Stromal cell of bone marrow (primary cell): ENCODE results near the gene AP4M1.
"Not testable (repeated sequence)": the region's sequence is repeated elsewhere in the genome, so short reads cannot be mapped to it uniquely, and the experiment has no call there.

ENCODE experiments used
- DNase-seq: peaks from one replicate; pipeline ENCODE4 v3.0.0-alpha.2; 2012; ENCODE audit warnings: low read depth

AP4M1 gene

GRCh38 chr7:100107890-100108289 is 6.4 kb downstream of the AP4M1 start:
- DNase-seq, result no peak

- no peak for DNase-seq
These were observed 8.2 kb downstream of the AP4M1 start for GRCh38 chr7:100109521-100110163.

GRCh38 chr7:100111156-100111555 is 9.7 kb downstream of the AP4M1 start:
- DNase-seq, result no peak

- DNase-seq, result no peak
These were observed 10.5 kb downstream of the AP4M1 start for GRCh38 chr7:100111914-100112313.

- no peak for DNase-seq
These were observed 13.6 kb downstream of the AP4M1 start for GRCh38 chr7:100115026-100115425.

- DNase-seq, result no peak
These were observed 17.1 kb downstream of the AP4M1 start for GRCh38 chr7:100118388-100119071.

- DNase-seq, result peak; percentile 80
These were observed 17.9 kb downstream of the AP4M1 start, which contains the start of the genes CNPY4 and TAF6 for GRCh38 chr7:100119072-100119969. Gene CNPY4, plus strand, starts transcription at chr7:100119634. Its CDS starts 111 bp downstream, at chr7:100119745. Gene TAF6, minus strand, starts transcription at chr7:100119358. Its CDS starts 5,149 bp downstream, at chr7:100114209.

GRCh38 chr7:100119970-100120732 is 18.7 kb downstream of the AP4M1 start:
- DNase-seq, result peak; percentile 50

- DNase-seq, result no peak
These were observed 19.2 kb downstream of the AP4M1 start for GRCh38 chr7:100120733-100121036.

GRCh38 chr7:100122067-100122466 is 20.6 kb downstream of the AP4M1 start:
- no peak for DNase-seq

GRCh38 chr7:100122568-100122967 is 21.1 kb downstream of the AP4M1 start:
- DNase-seq, result no peak

GRCh38 chr7:100124301-100125230 is 23.1 kb downstream of the AP4M1 start:
- no peak for DNase-seq

- no peak for DNase-seq
These were observed 24.9 kb downstream of the AP4M1 start for GRCh38 chr7:100126239-100126930.

GRCh38 chr7:100126931-100127865 is 25.8 kb downstream of the AP4M1 start, which contains the start of gene MBLAC1:
Gene MBLAC1, plus strand, starts transcription at chr7:100126967. Its CDS starts 429 bp downstream, at chr7:100127396.
- DNase-seq, result peak; percentile 84

GRCh38 chr7:100127866-100128636 is 26.6 kb downstream of the AP4M1 start:
- DNase-seq, result no peak

- DNase-seq, result no peak
These were observed 27.2 kb downstream of the AP4M1 start for GRCh38 chr7:100128637-100128963.

GRCh38 chr7:100130220-100130607 is 28.8 kb downstream of the AP4M1 start:
- DNase-seq, result not testable (repeated sequence)
